ENCODE results near the gene TSC2. TPM values are rescaled to one million over a fixed set of nuclear protein-coding genes. Genes with fewer than 3 reads are reported as not detected.

Gene TSC2
- total and polyA plus RNA-seq, 9 of the 15 experiments (the other 6 are each of a cell fraction or from before 2014, with no cell fraction given) = 1.3 to 68.1 (median 16.6) TPM

GRCh38 chr16:2007081-2007836 is 40.5 kb upstream of the TSC2 start:
- CTCF ChIA-PET (ENCODE audit: low intra/inter-chr PET ratio) = no interaction called here
- WGBS (ENCODE audit: insufficient coverage, low coverage, missing lambda C conversion rate) = 40% methylated on average over 6 of the region's 16 CpGs

More at GRCh38 chr16:2007081-2007836, 40.5 kb upstream of the TSC2 start:
- intact Hi-C loops (cut with micrococcal nuclease) = no loop called here
- H3K9me1 ChIP-seq (ENCODE audit: control insufficient read depth, insufficient read depth, low read length) = peaks cover 19% of the 10 kb centered on the region
- FAIRE-seq (no peak), ATAC-seq (no peak), DNase-seq (ENCODE audit: extremely low read depth in 1 of 4, low spot score in 3 of 4) (no peak)
- peaks cover 83% of the 10 kb centered on the region for H3K79me2 ChIP-seq (ENCODE audit: control insufficient read depth, insufficient read depth, low read length)
- TF ChIP-seq ZBTB7A (IDR thresholded peaks at IDR 0.05; ENCODE audit: borderline replicate concordance, control insufficient read depth, low read depth, low read length) (peak; percentile 6; the same call in 1 of the 2 replicates), CBFB (CRISPR knock-in tag; IDR thresholded peaks at IDR 0.05) (no peak), FOXK1 (CRISPR knock-in tag; IDR thresholded peaks at IDR 0.05; ENCODE audit: borderline replicate concordance) (0 out of 2 replicates have a peak, but pooled peaks have one; percentile 20), ZFX (CRISPR knock-in tag; IDR thresholded peaks at IDR 0.05) (0 out of 2 replicates have a peak, but pooled peaks have one; percentile 4), E2F5 (CRISPR knock-in tag; IDR thresholded peaks at IDR 0.05) (no peak), ZNF143 (CRISPR knock-in tag; IDR thresholded peaks at IDR 0.05) (0 out of 2 replicates have a peak, but pooled peaks have one; percentile 13), NCOA6 (IDR thresholded peaks at IDR 0.05) (no peak), ESRRB (CRISPR knock-in tag; IDR thresholded peaks at IDR 0.05; ENCODE audit: borderline replicate concordance) (no peak), POLR2G (IDR thresholded peaks at IDR 0.05; ENCODE audit: low read depth, low read length) (peak; percentile 53), RREB1 (CRISPR knock-in tag; IDR thresholded peaks at IDR 0.05) (no peak), RBFOX2 (IDR thresholded peaks at IDR 0.05; ENCODE audit: low read depth, low read length) (peak; percentile 54), MAX (CRISPR knock-in tag; IDR thresholded peaks at IDR 0.05) (0 out of 2 replicates have a peak, but pooled peaks have one; percentile 39)
- no peaks in the 10 kb centered on the region for H3K9me3 ChIP-seq (replicated peaks; ENCODE audit: control insufficient read depth, insufficient read depth, low read depth, low read length)
- H3K4me3 ChIP-seq = peak overlapping the region; percentile 99
- in situ Hi-C loops (cut with MboI) = no loop called here
- H3K27me3 ChIP-seq (ENCODE audit: control insufficient read depth in 2 of 2, insufficient read depth in 2 of 2, low read length in 2 of 2) = no peaks in the 10 kb centered on the region
- peak overlapping the region; percentile 42; the same call in 1 of the 3 replicates for H3K27ac ChIP-seq (ENCODE audit: extremely low read depth, low read depth, low read length)
- peaks cover 46% of the 10 kb centered on the region for H4K20me1 ChIP-seq (replicated peaks; ENCODE audit: control insufficient read depth, insufficient read depth, low read length)
- H3K36me3 ChIP-seq (ENCODE audit: control insufficient read depth, insufficient read depth, low read length) = peaks cover 57% of the 10 kb centered on the region; the same call in 2 of the 3 replicates
- peak overlapping the region; percentile 93 for H3K4me2 ChIP-seq (ENCODE audit: insufficient read depth, low read length)
- peaks cover 27 to 83% of the 10 kb centered on the region in 2 experiments for H3K4me1 ChIP-seq (replicated peaks in 1 of 2; ENCODE audit: control insufficient read depth in 2 of 2, insufficient read depth in 2 of 2, low read length in 2 of 2)
- H3K9ac ChIP-seq (ENCODE audit: insufficient read depth in 1 of 2, low read depth in 2 of 2, low read length in 2 of 2) = peak overlapping the region; percentile 91 to 99
- no peak overlapping the region for H2AFZ ChIP-seq (ENCODE audit: low read depth, low read length)
- BruUV-seq (replicated peaks) = no TSS peak
- POLR2A ChIA-PET = interaction anchor here (0.6 to 2.6 kb wide), 5 partner anchors 10 to 453 kb away, joined by 3 to 13 read pairs (median 4); partner anchors contain the start of genes RPS2, TEDC2 and TRAF7

Measured in K562 (cell line).